Measurements from ENCODE around the gene EAF1. TPM values are rescaled to one million over a fixed set of nuclear protein-coding genes. Genes with fewer than 3 reads are reported as not detected.

EAF1 gene
- total RNA-seq, 1 donor from 2014 or later: 13.3 TPM

DNA sequence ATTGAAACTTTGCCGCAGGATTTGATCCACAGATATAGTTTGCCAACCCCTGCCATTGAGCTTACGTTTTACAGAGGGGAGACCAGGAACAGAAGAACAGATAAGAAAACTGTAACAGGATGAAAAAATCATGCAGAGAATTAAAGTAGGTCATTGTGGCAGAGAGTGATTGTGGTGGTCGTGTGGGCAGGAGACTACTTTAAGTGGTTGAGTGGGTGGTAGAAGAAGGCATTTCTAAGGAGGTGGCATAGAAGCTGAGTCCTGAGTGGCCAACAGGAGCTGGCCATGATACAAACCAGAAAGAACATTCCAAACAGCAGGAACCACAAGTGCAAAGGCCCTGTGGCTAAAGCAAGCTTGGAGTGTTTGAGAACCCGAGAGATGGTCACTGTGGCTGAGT lies 59.6 kb downstream of the EAF1 start:
- no peak for ATAC-seq

DNA sequence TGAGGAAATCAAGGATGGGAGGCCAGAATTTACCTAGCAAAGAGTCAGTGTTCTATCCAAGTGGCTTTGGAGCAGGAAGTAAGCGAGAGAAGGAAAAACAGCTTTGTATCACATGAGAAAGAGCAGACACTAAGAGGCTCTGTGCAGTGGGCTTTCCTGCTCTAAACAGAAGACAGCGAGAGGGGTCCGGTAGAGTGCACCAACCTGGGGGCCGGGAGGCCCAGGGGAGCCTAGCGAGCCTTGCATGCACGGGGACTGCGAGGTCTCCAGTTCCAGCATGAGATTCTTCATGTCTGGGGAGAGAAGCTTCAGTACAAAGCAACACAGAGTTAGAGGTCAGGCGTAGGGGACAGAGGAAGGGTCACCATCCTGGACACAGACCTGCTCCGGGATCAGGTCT lies 60.6 kb downstream of the EAF1 start:
- no peak for ATAC-seq

DNA sequence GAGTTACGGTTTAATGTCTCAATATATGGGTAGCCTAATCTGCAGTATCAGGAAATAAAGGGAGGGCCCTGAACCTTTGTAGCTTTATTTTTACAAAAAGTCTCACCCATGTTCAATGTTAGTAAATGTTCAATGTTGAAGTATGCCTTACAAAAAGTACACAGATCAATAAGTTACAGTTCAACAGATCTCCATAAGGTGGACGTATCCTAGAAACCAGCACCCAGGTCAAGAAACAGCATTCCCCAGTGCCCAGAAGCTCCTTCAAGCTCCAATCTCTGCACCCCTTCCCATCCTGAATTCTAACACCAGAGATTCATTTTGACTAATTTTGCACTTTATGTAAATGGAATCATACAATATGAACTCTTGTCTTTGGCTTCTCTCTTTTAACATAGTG lies 62.8 kb downstream of the EAF1 start:
- ATAC-seq: no peak

DNA sequence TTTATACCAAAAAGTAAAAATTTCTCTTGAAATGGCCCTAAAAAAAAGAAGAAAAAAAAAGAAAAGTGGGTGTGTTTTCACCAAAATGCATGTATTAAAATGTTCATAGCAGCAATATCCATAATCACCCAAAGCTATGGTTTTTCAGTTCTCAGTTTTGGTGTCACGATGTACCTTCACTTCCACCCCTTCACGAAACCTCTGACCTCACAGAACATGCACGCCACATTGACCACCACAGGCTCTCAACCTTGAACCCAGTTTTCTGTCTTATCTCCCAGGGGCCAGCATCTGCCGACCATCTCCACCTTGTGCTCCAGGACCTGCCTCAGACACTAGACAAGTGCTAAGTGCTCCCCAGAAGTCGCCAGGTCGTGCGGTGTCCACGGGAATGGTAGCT lies 63.7 kb downstream of the EAF1 start:
- no peak for ATAC-seq

Other genes starting within 250 kb of the EAF1 start
- gene CAPN7, start 221.4 kb upstream of the EAF1 start, total RNA-seq: 21.5 TPM
- gene SH3BP5, start 95.0 kb upstream of the EAF1 start, total RNA-seq: 9.3 TPM
- gene METTL6, start 54 bp upstream of the EAF1 start, total RNA-seq: 10.8 TPM
- gene COLQ, start 94.1 kb downstream of the EAF1 start, total RNA-seq: 0.40 TPM
- gene HACL1, start 174.0 kb downstream of the EAF1 start, total RNA-seq: 9.6 TPM
- 8.3 TPM for gene BTD, start 174.1 kb downstream of the EAF1 start, total RNA-seq

All from esophagus mucosa (tissue), 1 donor.